ENCODE data around the gene SLC16A1.

Gene SLC16A1

GRCh38 chr1:112927462-112927990, 28.5 kb downstream of the SLC16A1 start:
- in situ Hi-C loops (cut with MboI; ENCODE audit: low sequenced_read_pairs): no loop called here

- in situ Hi-C loops (cut with MboI; ENCODE audit: low sequenced_read_pairs): no loop called here
Measured at GRCh38 chr1:112926858-112927257, 29.1 kb downstream of the SLC16A1 start.

GRCh38 chr1:112925015-112925414, 31.0 kb downstream of the SLC16A1 start:
- in situ Hi-C loops (cut with MboI; ENCODE audit: low sequenced_read_pairs): no loop called here

DNA sequence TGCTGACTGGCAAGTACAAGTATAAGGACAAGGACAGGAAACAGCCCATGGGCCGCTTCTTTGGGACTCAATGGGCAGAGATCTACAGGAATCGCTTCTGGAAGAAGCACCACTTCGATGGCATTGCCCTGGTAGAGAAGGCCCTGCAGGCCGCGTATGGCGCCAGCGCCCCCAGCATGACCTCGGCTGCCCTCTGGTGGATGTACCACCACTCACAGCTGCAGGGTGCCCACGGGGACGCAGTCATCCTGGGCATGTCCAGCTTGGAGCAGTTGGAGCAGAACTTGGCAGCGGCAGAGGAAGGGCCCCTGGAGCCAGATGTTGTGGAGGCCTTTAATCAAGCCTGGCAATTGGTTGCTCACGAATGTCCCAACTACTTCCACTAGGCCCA, 32.0 kb downstream of the SLC16A1 start:
- in situ Hi-C loops (cut with MboI; ENCODE audit: low sequenced_read_pairs): no loop called here

- in situ Hi-C loops (cut with MboI; ENCODE audit: low sequenced_read_pairs): no loop called here
Measured at GRCh38 chr1:112923234-112923958, 32.6 kb downstream of the SLC16A1 start.

DNA sequence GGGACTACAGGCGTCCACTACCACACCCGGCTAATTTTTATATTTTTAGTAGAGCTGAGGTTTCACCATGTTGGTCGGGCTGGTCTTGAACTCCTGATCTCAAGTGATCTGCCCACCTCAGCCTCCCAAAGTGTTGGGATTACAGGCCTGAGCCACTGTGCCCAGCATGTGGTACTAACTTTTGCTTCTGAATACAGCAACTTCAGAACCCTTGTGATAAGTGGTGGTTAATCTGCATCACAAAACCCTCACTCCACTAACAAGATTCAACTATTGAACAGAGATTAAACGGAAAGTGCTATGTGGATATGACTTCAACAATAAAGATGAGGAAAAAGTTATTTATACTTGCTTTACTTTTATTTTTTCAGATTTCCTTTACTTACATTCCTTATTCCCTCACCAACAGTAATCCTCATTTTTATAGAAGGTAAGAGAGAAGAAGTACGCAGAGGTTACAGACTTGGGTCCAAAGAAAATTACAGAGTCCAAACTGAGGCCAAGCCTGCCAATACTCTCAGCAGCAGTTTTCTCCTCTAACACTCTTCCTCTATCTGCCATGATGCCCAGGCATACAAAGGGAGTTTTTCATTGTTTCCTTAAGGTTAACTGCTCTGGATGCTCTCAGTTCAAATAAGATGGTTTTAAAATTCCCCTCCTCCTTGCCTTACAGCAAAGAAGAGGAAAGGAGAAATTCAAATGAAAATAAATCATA, 44.3 kb downstream of the SLC16A1 start:
- in situ Hi-C loops (cut with MboI; ENCODE audit: low sequenced_read_pairs): no loop called here

GRCh38 chr1:112909847-112910246, 46.1 kb downstream of the SLC16A1 start:
- in situ Hi-C loops (cut with MboI; ENCODE audit: low sequenced_read_pairs): no loop called here

- in situ Hi-C loops (cut with MboI; ENCODE audit: low sequenced_read_pairs): no loop called here
Measured at GRCh38 chr1:112906150-112906698, 49.8 kb downstream of the SLC16A1 start.

DNA sequence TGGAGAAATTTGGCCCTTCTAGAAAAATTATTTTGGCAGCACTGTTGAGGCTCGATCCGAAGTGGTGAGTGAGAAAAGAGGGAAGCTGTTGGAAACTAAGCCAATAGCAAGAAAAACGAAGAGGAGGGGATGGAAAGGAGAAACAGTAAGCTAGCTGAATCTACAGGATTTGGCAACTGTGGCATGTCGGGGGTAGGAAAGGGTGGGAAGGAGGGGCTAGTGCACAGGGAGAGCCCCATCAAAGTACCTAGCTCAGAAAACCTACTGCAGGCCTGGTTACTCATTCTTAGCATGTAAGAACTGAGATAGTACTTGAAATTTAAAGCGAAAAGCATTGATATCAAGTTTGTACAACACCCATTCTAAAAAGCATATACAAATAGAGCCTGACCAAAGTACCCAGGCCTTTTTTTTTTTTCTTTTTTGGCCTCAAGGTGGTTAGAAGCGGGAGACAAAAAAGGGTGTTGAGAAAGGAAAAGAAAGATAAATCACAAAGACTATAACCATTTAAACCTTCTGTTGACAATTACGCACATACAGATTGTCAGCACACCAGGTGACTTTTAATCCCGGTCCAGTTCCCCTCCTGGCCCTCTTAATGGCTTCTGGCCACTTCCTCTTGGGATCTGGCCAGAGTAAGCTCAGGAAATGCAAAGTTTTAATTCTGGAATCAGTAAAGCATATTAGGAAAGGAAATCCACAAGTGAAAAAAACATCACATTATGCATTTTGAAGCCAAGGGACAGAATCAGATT, 50.4 kb downstream of the SLC16A1 start:
- in situ Hi-C loops (cut with MboI; ENCODE audit: low sequenced_read_pairs): no loop called here

- in situ Hi-C loops (cut with MboI; ENCODE audit: low sequenced_read_pairs): no loop called here
Measured at GRCh38 chr1:112904831-112905261, 51.1 kb downstream of the SLC16A1 start.

- in situ Hi-C loops (cut with MboI; ENCODE audit: low sequenced_read_pairs): no loop called here
Measured at GRCh38 chr1:112904071-112904830, 51.7 kb downstream of the SLC16A1 start.

DNA sequence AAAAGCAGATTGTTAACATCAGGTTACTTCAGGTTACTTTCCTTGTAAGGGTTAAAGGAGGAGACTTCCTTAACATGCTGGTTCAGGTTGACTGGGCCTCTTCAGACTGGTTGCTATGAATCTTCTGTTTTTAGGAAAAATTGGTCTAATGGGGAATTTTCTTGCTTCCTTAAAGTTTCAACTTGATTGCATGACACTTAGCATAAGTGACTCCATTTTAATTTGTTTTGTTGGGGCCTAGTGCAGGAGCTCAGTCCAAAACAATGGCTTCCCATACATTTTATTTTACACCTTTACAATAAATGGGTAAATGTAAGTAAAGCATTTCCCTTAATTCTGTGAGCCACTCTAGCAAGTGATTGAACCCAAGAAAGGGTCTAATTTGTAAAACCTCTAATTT, 53.8 kb downstream of the SLC16A1 start:
- in situ Hi-C loops (cut with MboI; ENCODE audit: low sequenced_read_pairs): no loop called here

DNA sequence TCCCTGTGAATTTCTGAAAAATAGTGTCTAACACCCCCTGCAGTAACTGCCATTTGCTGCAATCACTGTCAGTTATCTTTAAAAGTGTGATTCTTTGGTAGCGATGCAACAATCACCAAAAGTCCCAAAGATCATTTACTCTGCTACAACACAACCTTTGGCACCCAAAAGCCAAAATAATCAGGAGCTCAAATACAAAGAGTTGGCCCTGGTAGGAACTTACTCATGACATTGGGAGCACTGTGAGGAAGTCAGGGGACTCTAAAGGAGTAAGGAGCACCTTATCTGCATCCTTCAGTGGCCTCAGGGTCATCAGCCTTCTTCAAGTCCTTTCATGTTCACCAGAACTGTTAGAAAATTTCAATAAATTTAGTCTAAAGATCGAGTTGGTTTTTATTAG, 54.6 kb downstream of the SLC16A1 start:
- in situ Hi-C loops (cut with MboI; ENCODE audit: low sequenced_read_pairs): no loop called here

- in situ Hi-C loops (cut with MboI; ENCODE audit: low sequenced_read_pairs): loop anchor here (25.0 kb wide), 1 partner anchor 141 kb away; no protein-coding TSS in a partner anchor
Measured at GRCh38 chr1:112896783-112897182, 59.2 kb downstream of the SLC16A1 start.

DNA sequence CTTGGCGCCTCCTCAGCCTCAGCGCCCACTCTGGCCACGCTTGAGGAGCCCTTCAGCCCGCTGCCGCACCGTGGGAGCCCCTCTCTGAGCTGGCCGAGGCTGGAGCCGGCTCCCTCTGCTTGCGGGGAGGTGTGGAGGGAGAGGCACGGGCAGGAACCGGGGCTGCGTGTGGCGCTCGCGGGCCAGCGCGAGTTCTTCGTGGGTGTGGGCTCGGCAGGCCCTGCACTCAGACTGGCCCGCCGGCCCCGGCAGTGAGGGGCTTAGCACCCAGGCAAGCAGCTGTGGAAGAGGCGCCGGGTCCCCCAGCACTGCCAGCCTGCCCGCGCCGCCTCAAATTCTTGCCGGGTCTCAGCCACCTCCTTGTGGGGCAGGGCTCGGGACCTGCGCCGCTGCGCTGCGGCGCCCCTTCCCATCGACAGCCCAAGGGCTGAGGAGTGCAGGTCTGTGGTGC, 61.4 kb downstream of the SLC16A1 start:
- in situ Hi-C loops (cut with MboI; ENCODE audit: low sequenced_read_pairs): loop anchor here (25.0 kb wide), 1 partner anchor 143 kb away; no protein-coding TSS in a partner anchor

GRCh38 chr1:112894010-112894292, 62.0 kb downstream of the SLC16A1 start:
- in situ Hi-C loops (cut with MboI; ENCODE audit: low sequenced_read_pairs): loop anchor here (25.0 kb wide), 1 partner anchor 143 kb away; no protein-coding TSS in a partner anchor

DNA sequence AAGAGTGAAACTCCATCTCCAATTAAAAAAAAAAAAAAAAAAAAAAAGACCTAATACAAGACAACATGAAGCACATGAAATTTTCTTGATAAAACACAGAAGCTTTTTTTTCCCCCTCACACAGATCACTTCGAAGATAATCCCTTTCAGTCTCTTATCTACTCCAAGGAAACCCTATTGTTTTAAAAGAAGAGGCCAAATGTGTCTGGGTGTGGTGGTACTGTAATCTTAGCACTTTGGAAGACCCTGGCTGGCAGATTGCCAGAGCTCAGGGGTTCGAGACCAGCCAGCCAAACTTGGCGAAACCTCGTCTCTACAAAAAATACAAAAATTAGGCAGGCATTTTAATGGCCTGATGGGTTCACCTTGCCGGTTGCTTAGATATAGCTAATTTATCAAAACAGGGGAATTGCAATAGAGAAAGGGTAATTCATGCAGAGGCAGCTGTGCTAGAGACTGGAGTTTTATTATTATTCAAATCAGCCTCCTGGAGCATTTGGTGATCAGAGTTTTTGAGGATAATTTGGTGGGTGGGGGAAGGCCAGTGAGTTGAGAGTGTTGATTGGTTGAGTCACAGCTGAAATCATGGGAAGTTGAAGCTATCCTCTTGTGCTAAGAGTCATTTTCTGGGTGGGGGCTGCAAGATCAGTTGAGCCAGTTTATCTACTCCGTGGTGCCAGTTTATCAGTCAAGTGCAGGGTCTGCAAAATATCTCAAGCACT, 62.5 kb downstream of the SLC16A1 start:
- in situ Hi-C loops (cut with MboI; ENCODE audit: low sequenced_read_pairs): loop anchor here (25.0 kb wide), 1 partner anchor 144 kb away; no protein-coding TSS in a partner anchor

GRCh38 chr1:112889906-112890305, 66.1 kb downstream of the SLC16A1 start:
- in situ Hi-C loops (cut with MboI; ENCODE audit: low sequenced_read_pairs): loop anchor here (25.0 kb wide), 1 partner anchor 147 kb away; no protein-coding TSS in a partner anchor

DNA sequence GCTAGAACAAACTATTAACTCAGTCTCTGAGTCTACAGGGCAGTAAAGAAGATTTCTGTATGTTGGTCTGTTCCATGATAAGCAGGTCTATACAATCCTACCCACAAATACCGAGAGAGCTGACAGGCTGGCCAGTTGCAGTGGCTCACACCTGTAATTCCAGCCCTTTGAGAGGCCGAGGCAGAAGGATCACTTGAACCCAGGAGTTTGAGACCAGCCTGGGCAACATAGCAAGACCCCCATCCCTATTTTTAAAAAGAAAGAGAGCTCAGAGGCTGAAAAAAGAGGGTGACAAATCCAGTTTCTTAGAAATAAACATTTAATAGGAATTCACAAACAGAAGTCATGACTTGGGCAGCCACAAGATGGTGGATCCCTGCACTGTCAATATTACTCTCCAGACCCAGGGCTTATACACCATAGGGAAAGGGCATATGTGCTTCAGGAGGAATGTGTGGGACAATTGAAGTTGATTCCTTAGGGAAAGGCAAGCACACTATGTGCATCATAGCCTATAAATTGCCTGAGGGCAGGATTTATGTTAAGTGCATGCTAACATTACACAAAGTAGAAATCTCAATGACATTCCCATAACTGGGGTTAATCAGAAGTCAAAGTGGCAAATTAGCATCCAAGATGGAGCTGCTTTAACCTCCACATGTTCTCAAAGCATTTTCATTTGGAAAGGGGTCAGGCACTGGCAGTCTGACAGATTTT, 66.8 kb downstream of the SLC16A1 start:
- in situ Hi-C loops (cut with MboI; ENCODE audit: low sequenced_read_pairs): loop anchor here (25.0 kb wide), 1 partner anchor 148 kb away; no protein-coding TSS in a partner anchor

All from HL-60/S4 treated with retinoic acid at 250 ng/mL for 4 days and 3 days (cell line).